Suprapubic skin (tissue), 4 donors: ENCODE results near the gene RBM19. TPM values are rescaled to one million over a fixed set of nuclear protein-coding genes. Genes with fewer than 3 reads are reported as not detected.

Experiments
- DNase-seq, 2 donors: peaks; one replicate each; pipeline ENCODE4 v3.0.0-alpha.2; 2019; ENCODE audit warnings: low spot score in 2 of 2
- H3K27ac ChIP-seq: fragments of 200-600 bp; sonication (generic); one replicate; pipeline ENCODE4 v1.5.1; 2019
- H3K27me3 ChIP-seq: fragments of 200-600 bp; sonication (generic); one replicate; pipeline ENCODE4 v1.5.1; 2019
- H3K36me3 ChIP-seq: fragments of 200-600 bp; sonication (generic); one replicate; pipeline ENCODE4 v1.5.1; 2019
- H3K4me1 ChIP-seq: fragments of 200-600 bp; sonication (generic); one replicate; pipeline ENCODE4 v1.5.1; 2019
- H3K4me3 ChIP-seq: fragments of 200-600 bp; sonication (generic); one replicate; pipeline ENCODE4 v1.5.1; 2019; ENCODE audit warnings: mild to moderate bottlenecking
- H3K9me3 ChIP-seq: fragments of 200-600 bp; sonication (generic); one replicate; pipeline ENCODE4 v1.5.1; 2019
- CTCF ChIP-seq, 2 donors: fragments of 200-600 bp in 1 of 2; fragments of 450-650 bp in 1 of 2; sonication (generic) in 1 of 2; IDR thresholded peaks; one replicate each; pipeline ENCODE4 v1.5.1; 2016 to 2019; ENCODE audit warnings: antibody characterized with exemption in 2 of 2, mild to moderate bottlenecking in 1 of 2, moderate library complexity in 1 of 2
- EP300 ChIP-seq: sonication (generic); formaldehyde crosslinking; IDR thresholded peaks from one replicate; pipeline ENCODE4 v1.6.1; 2017; ENCODE audit warnings: antibody characterized with exemption
- POLR2A ChIP-seq, 2 donors: fragments of 450-650 bp; IDR thresholded peaks; one replicate each; pipeline ENCODE4 v1.6.1; 2017; ENCODE audit warnings: antibody characterized with exemption in 2 of 2, mild to moderate bottlenecking in 2 of 2, moderate library complexity in 2 of 2
- POLR2AphosphoS5 ChIP-seq, 3 donors: sonication (generic); formaldehyde crosslinking; IDR thresholded peaks; one replicate each; pipeline ENCODE4 v1.6.1; 2017; ENCODE audit warnings: antibody characterized with exemption in 3 of 3
- WGBS: methylation state at CpG from one replicate; pipeline ENCODE4 v1.1.5; 2018; 5-methylcytosine and 5-hydroxymethylcytosine counted together
- total RNA-seq, 4 donors: library from RNA; depleted of rRNA; stranded (reverse); fragments of >200 nt; gene quantifications; one replicate each; pipeline ENCODE4 v1.1.0, GENCODE V29; 2016

Gene RBM19
- total RNA-seq, 4 donors from 2014 or later, result 26.8 to 51.4 (median 28.2) TPM

GRCh38 chr12:113987261-113988063, 21.3 kb upstream of the RBM19 start:
- Histone ChIP-seq H3K4me3 (no peak overlapping the region), H3K4me1 (no peaks in the 10 kb centered on the region), H3K27ac (no peak overlapping the region), H3K9me3 (no peaks in the 10 kb centered on the region), H3K36me3 (no peaks in the 10 kb centered on the region), H3K27me3 (peaks cover 37% of the 10 kb centered on the region)
- no peak for DNase-seq
- 66% methylated on average over 6 of the region's 6 CpGs for WGBS
- TF ChIP-seq EP300 (no peak), POLR2AphosphoS5 (IDR thresholded peaks at IDR 0.05) (no peak), CTCF (IDR thresholded peaks at IDR 0.05) (no peak), POLR2A (IDR thresholded peaks at IDR 0.05) (no peak)

- no peaks in the 10 kb centered on the region for H3K36me3 ChIP-seq
- H3K4me1 ChIP-seq, result no peaks in the 10 kb centered on the region
- WGBS, result 84% methylated on average over 4 of the region's 4 CpGs
- TF ChIP-seq CTCF (IDR thresholded peaks at IDR 0.05), result no peak
- TF ChIP-seq EP300, result no peak
- no peak for TF ChIP-seq POLR2A (IDR thresholded peaks at IDR 0.05)
- TF ChIP-seq POLR2AphosphoS5 (IDR thresholded peaks at IDR 0.05), result no peak
- no peak overlapping the region for H3K27ac ChIP-seq
- H3K27me3 ChIP-seq, result peaks cover 27% of the 10 kb centered on the region
- no peak for DNase-seq
- no peak overlapping the region for H3K4me3 ChIP-seq
- no peaks in the 10 kb centered on the region for H3K9me3 ChIP-seq
Observed at GRCh38 chr12:113984464-113984863, 18.3 kb upstream of the RBM19 start.

- peaks cover 23% of the 10 kb centered on the region for H3K27me3 ChIP-seq
- WGBS, result 50% methylated on average over 3 of the region's 4 CpGs
- no peak for DNase-seq
Observed at GRCh38 chr12:113983777-113984448, 17.8 kb upstream of the RBM19 start.

GRCh38 chr12:113983265-113983664, 17.1 kb upstream of the RBM19 start:
- no peak for DNase-seq
- no peaks in the 10 kb centered on the region for H3K36me3 ChIP-seq
- H3K27ac ChIP-seq, result no peak overlapping the region
- H3K4me3 ChIP-seq, result no peak overlapping the region
- 69% methylated on average over 2 of the region's 2 CpGs for WGBS
- no peaks in the 10 kb centered on the region for H3K9me3 ChIP-seq
- H3K27me3 ChIP-seq, result peaks cover 27% of the 10 kb centered on the region
- TF ChIP-seq POLR2A (IDR thresholded peaks at IDR 0.05) (no peak), CTCF (IDR thresholded peaks at IDR 0.05) (no peak), EP300 (no peak), POLR2AphosphoS5 (IDR thresholded peaks at IDR 0.05) (no peak)
- no peaks in the 10 kb centered on the region for H3K4me1 ChIP-seq

More at GRCh38 chr12:113983777-113984448, 17.8 kb upstream of the RBM19 start:
- TF ChIP-seq POLR2A (IDR thresholded peaks at IDR 0.05), result no peak
- no peak for TF ChIP-seq POLR2AphosphoS5 (IDR thresholded peaks at IDR 0.05)
- no peak for TF ChIP-seq CTCF (IDR thresholded peaks at IDR 0.05)
- no peak for TF ChIP-seq EP300
- H3K36me3 ChIP-seq, result no peaks in the 10 kb centered on the region
- H3K27ac ChIP-seq, result no peak overlapping the region
- no peaks in the 10 kb centered on the region for H3K9me3 ChIP-seq
- H3K4me3 ChIP-seq, result no peak overlapping the region
- H3K4me1 ChIP-seq, result no peaks in the 10 kb centered on the region

GRCh38 chr12:113981876-113982275, 15.8 kb upstream of the RBM19 start:
- Histone ChIP-seq H3K27me3 (peaks cover 24% of the 10 kb centered on the region), H3K36me3 (no peaks in the 10 kb centered on the region), H3K27ac (no peak overlapping the region), H3K4me1 (no peaks in the 10 kb centered on the region), H3K4me3 (no peak overlapping the region), H3K9me3 (no peaks in the 10 kb centered on the region)
- 92% methylated on average over 3 of the region's 3 CpGs for WGBS
- DNase-seq, result no peak
- TF ChIP-seq POLR2AphosphoS5 (IDR thresholded peaks at IDR 0.05) (no peak), EP300 (no peak), CTCF (IDR thresholded peaks at IDR 0.05) (no peak), POLR2A (IDR thresholded peaks at IDR 0.05) (no peak)
